GM18498 (cell line): ENCODE measurements around the gene TCERG1L.
"Not testable (repeated sequence)": the region's sequence is repeated elsewhere in the genome, so short reads cannot be mapped to it uniquely, and the experiment has no call there.

ENCODE experiments used
- ATAC-seq: cut with Tn5 transposase; IDR thresholded peaks from one replicate; pipeline ENCODE4 v1.9.1; 2021; ENCODE audit warnings: mild to moderate bottlenecking, moderate library complexity; ENCODE audit not compliant: unreplicated experiment

The TCERG1L gene

DNA sequence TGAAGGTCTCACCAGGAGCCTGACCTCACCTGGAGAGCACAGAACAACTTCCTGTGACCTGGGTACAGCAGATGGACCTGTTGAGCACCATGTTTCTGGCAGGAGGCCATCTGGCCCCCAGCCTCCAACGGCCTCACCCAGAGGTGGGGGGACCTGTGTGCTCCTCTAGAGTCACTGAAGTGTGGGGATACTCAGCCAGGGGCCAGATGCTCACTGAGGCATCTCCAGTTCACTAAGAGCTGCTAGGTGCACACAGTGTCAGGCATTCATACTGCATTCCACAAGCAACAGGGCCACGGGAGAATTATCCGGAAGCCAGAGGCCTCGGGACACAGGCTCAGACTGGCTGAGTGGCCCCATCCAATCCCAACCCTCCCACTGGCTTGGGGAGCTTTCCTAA, 161.4 kb downstream of the TCERG1L start:
- no peak for ATAC-seq

DNA sequence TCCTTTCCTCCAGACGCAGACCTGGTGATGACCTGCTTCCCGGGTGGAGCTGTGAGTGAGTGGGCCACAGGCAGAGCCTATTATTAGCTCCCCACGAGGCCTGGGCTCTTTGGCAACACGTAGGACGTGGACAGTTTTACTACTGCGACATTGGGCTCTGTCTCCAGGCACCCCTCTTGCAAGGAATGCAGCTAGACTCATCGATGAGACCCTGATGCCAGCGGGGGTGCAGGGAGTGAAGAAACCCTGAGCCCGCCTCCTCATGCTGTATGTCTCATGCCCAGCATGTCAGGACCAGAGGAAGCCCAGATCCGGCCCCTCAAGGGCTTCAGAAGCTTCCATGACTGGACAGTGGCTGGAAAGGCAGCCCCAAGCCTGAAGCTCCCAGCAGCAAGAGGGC, 161.9 kb downstream of the TCERG1L start:
- no peak for ATAC-seq

DNA sequence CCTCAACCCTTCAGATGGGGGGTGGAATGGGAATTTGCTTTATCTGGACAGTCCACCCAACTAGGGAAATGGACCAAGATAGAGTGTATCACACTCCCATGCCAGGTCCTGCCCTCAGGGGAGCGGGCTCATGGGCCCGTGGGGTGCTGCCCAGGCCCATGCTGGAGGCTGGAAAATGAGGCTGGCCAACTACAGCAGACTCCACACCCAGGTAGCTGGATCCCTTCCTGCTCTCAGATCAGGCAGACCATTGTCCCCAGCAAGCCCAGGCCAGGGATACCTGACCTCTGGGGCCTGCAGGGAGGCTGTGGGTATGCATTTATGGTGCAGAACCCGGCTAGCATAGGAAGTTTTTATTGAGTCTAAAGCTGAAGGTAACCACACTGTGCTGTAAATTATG, 162.4 kb downstream of the TCERG1L start:
- ATAC-seq: no peak

DNA sequence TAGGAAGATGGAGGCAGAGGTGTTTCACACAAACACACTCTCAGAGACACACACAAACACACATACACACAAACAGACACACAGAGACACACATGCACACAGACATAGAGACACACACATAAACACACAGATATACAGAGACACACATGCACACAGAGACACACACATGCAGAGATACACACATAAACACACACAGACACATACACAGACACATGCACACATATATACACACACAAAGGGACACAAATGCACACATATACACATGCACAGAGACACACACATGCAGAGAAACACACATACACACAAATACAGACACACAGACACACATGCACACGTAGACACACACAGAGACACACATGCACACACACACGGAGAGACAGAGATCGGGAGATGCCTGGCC, 163.3 kb downstream of the TCERG1L start:
- ATAC-seq: no peak

DNA sequence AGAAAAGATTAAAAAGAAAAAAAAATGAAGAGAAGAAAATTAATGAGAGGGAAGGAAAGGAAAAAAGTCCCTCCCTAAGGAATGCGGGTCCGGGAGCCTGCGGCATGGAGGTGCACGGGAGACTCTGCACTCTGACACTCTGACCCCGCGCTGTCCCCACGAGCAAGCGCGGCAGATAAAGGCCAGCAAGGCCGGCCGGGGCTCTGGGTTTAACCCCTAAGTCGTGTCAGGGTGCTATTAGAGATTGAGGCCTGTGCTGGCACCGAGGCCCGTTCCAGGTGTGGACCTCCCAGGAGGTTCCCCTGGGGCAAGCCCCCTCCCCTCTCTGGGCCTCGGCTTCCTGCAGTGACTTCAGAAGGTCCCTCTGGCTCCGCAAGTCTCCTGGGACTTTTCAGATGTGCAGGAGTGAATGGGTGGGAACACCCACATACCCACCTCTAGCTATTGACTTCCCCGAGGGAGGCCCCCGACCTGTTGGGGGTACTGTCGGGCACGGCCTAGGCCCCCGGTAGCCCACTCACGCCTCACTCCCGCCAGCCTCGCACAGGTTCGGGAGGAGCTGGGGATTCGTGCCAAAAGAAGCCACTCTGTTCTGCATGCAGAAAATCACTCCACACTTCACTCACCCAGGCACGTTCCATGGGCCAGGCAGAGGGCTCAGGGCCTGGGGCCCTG, 164.1 kb downstream of the TCERG1L start:
- ATAC-seq: no peak

DNA sequence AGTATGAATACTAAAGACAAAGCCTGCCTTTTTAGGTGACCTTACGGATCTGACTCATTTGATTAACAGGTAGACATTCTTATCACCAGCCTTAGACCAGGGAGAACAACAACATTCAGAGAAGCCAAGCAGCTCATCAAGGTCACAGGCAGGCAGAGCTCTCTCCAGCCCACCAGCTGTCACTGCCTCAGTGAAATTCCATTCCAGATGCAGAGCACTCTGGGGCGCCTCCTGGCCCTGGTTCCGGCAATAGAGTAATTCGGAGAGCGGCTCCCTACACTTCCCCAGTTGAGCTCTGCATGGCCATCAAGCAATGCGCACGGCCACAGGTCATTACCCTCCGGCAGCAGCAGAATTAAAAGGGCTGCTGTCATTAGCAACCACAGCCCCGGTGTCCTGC, 164.7 kb downstream of the TCERG1L start:
- ATAC-seq: no peak

DNA sequence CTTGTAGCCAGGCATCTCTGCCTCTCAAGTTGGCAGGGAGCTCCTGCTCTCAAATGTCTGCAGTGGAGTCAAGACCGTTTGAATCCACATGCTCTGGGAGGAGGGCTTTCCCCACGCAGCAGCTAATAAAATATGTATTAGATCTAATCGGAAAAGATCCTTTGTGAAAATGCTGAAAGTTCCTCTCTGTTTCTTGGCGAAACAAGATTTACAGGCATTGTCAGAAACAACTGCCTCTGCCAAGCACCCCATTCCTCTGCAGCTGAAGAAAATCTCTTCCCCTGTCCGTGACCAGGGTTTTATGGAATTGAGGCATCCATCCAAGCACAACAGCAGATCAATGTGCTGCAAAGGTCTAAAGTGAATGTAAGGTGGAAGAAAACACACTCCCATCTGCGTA, 165.8 kb downstream of the TCERG1L start:
- no peak for ATAC-seq

DNA sequence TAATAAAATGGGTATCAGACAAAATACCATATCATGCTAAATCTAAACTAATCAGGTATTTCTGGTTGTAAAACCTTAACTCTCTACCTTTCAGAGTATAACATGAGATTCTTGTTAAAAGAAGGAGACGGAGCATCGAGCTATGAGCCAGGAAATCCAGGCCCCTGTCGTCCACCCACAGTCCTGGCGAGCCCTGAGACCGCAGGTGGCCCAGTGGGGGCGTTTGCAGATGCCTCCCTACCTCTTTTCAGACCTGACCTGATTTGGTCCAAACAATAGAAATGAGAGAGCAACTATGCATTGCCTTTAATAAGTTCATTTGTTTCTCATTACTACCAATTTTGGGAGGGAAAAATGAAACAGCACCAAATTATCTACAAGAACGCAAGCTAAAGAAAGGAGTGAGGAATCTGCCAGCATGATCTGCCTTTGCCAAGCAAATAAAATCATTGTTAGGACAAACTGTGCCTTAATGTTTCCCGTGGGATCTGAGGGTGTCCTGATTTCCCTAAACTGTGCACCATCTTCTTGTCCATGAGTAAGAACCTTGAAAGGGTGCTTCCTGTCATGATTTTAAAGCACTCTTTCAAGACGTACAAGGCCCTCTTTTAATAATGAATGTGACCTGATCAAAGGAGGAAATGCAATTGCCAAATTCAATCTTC, 166.7 kb downstream of the TCERG1L start:
- ATAC-seq: no peak

DNA sequence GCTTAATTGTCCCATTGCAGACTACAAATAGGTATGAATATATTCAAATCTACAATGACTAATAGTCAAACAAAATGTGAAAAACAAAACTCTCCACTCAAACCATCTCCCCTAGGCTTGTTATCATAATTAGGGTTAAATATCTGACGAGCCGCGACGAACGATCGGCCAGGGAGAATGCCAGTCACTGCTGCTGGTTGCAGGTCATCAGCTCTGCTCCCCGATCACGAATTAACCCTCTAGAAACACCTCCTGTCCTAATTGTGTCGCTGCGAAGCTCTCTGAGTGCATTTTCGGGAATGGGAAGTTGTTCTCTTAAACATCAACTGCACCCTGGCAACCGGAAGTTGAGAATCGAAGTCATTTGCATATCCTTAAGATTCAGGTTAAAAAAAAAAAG, 167.3 kb downstream of the TCERG1L start:
- no peak for ATAC-seq

DNA sequence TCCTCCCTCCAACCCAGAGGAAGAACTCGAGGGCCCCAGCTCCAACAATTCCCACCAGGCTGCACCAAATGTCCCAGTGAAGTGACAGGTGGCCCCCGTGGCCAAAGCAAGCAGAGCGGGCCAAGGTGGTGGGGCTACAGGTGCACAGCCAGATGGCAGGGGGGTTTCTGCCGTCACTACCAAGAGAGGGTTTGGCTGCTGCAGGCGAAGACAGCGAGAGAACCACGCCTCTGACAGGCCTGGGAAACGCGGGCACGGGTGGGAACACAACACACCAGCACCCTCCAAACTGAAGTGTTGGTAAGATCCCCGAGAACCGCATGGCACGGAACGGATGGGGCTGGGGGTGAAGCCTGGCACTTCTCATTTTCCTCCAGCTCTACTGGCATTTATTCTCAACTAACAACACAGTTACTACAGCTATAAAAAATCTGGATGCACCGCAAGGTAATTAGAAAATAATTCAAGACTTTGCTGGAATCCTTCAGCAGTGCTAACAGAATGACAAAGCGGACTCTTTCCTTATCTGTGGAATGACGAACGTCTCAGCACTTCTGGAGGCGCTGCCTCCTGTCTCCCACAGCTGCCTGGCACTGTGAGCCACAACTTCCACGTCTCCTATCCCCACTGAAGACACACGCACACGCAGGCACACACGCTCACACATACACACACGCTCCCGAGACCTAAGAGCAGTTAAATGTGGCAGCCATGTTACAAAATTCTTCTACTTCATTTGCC, 167.9 kb downstream of the TCERG1L start:
- ATAC-seq: no peak

DNA sequence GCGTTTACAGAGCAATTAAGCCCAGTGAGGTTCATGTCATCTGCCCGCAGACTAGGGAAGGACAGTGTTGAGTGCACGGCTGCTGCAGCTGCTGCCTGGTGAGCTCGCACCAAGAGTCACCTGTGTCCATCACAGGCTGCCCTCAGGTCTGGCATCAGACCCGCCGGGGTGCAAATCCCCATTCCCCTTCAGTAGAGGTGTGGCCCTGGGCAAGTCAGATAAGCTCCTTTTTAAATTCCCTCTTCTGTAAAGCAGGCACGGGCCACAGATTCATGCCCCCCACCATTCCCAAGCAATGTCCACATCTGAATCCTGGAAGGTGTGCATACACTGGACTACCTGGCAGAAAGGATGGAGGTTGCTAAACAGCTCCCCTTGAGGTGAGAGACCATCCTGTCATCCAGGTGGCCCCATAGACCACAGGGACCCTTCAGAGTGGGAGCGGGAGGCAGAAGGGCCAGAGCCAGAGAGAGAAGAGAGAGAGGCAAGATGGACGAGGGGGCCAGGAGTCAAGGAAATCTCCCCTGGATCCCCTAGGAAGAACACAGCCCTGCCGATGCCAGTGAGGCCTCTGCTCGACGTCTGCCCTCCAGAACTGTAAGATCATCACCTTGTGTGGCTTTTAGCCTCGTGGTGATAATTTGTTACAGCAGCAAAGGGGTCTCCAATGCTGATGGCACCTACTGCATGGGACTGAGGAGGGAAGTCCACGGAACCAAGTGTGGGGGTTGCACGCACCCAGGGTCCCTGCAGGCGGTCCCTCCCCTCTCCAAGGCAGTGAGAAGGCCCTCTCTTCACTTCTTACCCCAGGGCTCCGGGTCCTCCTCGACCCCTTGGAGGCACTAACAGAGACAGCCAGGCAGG, 168.8 kb downstream of the TCERG1L start:
- ATAC-seq: no peak

DNA sequence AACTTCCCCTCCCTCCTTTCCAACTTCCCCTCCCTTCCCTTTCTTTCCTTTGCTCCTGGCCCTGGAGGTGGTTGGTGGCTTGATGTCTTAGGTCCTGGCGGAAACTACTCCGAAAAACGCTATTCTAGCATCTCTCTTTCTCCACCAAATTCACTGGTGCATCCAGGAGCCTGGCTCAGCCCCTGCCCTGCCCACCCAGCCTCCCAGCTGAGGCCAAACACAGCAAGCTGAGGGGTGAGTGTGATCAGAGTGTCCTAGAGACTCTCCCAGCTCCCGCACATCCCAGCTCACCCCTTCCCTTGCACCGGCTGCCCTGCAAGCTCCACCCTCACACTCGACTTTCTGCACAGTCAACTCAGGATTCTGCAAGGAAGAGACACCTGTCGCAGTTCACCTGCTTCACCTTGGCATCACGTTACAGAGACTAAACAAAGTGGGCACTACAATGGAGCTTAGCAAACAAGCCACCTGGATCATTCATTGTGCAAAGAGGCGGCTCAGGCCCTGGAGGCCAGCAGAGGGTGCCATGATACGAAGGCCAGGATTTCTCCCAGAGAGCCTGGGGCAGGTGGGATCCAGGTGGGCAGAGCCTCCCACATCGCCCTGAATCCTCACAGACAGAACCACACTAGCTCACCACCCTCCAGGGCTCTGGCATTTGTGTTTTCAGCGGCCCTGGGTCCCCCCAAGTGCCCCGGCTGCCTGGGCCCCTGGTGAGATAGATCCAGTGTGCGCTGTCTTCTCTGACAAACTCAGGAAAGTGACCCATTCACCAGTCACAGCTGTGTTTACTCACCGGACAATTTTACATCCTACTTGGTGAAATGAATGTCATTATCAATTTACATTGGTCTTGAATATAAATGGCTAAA, 169.6 kb downstream of the TCERG1L start:
- ATAC-seq: no peak

DNA sequence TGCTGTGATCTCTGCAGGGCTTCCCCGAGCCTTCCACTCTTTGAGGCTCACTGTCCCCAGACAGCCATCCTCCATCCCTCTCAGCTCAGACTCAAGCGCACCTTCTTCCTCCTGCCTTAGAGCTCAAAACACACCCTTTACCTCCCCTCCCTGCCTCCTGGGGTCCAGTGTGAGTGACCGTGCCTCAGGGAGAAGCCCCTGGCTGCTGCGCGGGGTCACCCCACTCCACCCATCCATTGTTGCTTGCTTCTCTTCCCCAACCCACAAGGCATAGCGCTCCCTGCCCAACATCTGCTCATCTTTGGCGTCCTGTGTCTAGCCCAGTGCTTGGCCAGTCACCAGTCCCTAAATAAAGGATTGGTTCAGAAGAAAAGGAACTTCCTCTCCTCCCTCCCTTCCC, 170.3 kb downstream of the TCERG1L start:
- ATAC-seq: no peak

DNA sequence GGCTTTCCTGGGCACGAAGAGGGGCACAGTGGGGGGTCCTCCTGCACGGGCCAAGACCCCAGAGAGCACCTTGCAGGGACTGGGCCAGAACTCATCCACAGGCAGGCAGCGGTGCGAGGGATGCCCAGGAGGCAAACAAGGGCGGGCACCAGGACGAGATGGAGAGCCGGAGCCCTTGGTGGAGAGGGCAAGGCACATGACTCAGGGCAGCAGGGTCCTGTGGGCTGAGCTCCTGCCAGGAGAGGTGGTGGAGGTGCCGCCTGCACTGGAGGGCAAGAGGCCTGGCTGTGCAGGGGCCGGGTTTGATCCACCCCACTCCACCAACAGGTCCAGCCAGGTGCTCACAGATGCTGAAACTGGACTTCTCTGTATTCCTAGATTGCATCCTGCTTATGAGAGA, 170.9 kb downstream of the TCERG1L start:
- ATAC-seq: no peak

DNA sequence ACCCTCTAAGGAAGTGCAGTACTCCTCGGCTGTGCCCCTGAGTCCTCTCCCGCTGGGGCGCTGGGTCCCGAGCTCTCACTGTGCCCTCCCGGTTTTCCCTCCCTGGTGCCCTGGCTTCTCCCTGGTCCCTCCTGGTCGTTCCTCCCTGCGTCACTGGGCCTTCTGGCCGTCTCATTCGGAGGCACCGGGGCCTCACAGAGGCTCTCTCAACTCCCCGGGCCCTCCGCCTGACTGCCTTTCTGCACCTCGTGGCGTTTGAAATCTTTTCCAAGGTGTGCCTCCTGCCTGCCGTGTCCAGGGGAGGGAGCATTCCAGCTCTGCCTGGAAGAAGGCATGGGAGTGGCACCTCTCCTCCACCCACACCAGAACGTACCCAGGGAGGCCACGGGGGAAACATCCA, 174.3 kb downstream of the TCERG1L start:
- no peak for ATAC-seq

DNA sequence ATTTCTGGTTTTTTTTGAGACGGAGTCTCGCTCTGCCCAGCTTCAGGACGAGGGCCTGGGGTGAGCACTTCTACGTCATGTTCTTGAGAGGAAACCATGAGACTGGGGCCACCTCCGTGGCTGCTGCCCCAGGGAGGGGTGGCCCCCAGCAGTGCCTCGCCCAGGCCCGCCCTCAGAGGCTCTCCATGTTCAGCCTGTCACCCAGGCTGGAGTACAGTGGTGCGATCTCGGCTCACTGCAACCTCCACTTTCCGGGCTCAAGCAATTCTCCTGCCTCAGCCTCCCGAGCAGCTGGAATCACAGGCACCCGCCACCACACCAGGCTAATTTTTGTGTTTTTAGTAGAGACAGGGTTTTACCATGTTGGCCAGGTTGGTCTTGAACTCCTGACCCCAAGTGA, 175.2 kb downstream of the TCERG1L start:
- ATAC-seq: not testable (repeated sequence)

DNA sequence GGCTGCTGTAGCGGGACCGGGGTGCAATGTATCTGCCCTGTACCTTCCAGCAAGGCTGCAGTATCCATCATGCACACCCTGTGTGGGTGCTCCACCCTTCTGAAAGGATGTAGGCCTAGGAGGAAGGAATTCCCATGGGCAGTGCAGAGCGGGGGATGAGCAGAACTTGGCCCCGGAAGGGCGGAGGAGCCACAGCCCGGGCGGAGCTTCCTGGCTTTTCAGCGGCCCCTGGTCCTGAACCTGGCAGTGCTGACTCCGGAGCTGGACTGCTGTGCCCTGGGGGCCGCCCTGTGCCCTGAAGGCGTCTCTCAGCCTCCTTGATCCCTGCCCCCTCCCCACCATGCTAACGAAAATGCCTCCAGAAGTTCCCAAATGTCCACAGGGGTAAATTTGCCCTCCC, 175.8 kb downstream of the TCERG1L start:
- ATAC-seq: no peak

DNA sequence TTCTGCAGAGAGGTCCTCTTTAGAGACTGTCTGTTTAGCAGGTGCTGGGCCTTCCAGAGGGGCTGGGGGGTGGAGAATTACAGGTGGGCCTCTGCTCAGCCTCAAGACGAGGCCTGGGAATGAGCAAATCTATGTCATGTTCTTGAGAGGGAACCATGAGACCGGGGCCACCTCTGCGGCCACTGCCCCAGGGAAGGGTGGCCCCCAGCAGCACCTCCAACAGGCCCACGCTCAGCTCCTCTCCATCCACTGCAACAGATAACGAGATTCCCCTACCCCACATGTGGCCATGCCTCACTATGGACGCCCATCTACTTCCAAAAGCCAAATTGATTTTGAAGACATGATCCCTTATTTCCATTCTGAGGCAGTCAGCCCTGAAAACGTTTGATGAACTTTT, 176.9 kb downstream of the TCERG1L start:
- no peak for ATAC-seq

DNA sequence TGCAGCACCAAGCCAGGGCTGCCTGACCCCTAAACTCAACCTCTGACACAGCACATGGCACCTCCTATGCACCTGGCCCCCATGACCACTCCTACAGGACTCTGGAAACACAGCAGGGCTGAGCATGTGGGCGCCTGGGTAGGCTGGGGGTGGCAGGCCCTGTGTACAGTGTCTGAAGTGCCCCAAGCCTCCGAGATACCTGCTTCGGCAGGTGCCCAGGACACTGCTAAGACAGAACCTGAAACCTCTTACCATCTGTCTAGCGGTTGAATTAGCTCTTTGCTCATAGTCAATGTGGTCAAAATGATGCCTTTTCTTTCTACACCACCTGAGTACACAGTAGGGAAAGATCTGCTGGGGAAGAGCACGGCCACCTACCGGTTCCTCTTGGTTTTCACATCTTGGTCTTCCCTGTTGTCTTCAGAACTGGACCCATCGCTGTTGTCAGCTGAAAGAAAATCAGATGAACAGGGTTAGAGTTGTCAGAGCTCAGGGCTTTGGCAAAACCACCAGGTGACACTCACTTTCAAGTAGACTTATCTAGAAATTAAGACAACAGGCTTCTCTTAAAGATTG, 177.4 kb downstream of the TCERG1L start:
- ATAC-seq: no peak

DNA sequence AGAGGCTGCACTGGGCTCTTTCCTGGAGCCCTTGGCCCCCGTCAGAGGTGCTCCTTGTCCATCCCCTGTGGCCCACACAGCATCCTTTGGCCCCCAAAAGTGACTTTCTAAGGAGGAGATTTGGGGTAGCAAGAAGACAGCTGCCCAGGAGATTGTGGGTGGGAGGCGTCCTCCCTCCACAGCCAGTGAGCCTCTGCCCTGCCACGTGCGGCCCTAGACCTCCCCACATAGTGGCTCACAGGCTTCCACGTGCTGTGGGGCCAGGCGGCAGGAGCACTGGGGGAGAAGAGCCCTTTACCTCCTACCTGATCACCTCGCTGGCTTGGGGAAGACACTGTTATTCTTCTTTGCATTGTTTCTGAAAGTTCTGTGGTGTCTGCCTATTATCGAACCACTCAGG, 178.8 kb downstream of the TCERG1L start:
- no peak for ATAC-seq
